Mesenchymal stem cell (in vitro differentiated cells and primary cell): ENCODE data around the gene KLHL15.

Experiments used
- DNase-seq: peaks from one replicate; pipeline ENCODE4 v3.0.0-alpha.2; 2013
- H2AFZ ChIP-seq: one replicate; pipeline ENCODE4 v1.6.1; 2013; ENCODE audit warnings: low read depth, mild to moderate bottlenecking, control low read depth, inconsistent platforms, low read length, moderate library complexity
- H2AK5ac ChIP-seq: 2 replicates; pipeline ENCODE4 v1.6.1; 2013; ENCODE audit warnings: low read length, moderate library complexity, mild to moderate bottlenecking, inconsistent platforms; ENCODE audit not compliant: severe bottlenecking
- H2BK120ac ChIP-seq: one replicate; pipeline ENCODE4 v1.6.1; 2013; ENCODE audit warnings: low read depth, mild to moderate bottlenecking, inconsistent platforms, low read length, moderate library complexity
- H2BK12ac ChIP-seq, 2 experiments: one replicate each; pipeline ENCODE4 v1.6.1; 2013; ENCODE audit warnings: inconsistent platforms in 2 of 2, low read length in 2 of 2, mild to moderate bottlenecking in 2 of 2, moderate library complexity in 2 of 2, control low read depth in 1 of 2
- H2BK15ac ChIP-seq: one replicate; pipeline ENCODE4 v1.6.1; 2013; ENCODE audit warnings: mild to moderate bottlenecking, low read depth, inconsistent platforms; ENCODE audit not compliant: poor library complexity, severe bottlenecking
- H2BK5ac ChIP-seq: 2 replicates; pipeline ENCODE4 v1.6.1; 2013; ENCODE audit warnings: low read depth, mild to moderate bottlenecking, low read length, control low read depth, inconsistent platforms; ENCODE audit not compliant: poor library complexity, severe bottlenecking
- H3K14ac ChIP-seq, 2 experiments: one replicate each; pipeline ENCODE4 v1.6.1; 2013; ENCODE audit warnings: inconsistent platforms in 2 of 2, low read length in 2 of 2, control low read depth in 1 of 2, mild to moderate bottlenecking in 1 of 2, moderate library complexity in 1 of 2
- H3K18ac ChIP-seq, 2 experiments: one replicate each; pipeline ENCODE4 v1.6.1; 2013; ENCODE audit warnings: inconsistent platforms in 2 of 2, low read length in 2 of 2, control low read depth in 1 of 2, low read depth in 1 of 2, mild to moderate bottlenecking in 1 of 2
- H3K23ac ChIP-seq, 2 experiments: one replicate each; pipeline ENCODE4 v1.6.1; 2013; ENCODE audit warnings: inconsistent platforms in 2 of 2, low read length in 2 of 2, mild to moderate bottlenecking in 2 of 2, moderate library complexity in 2 of 2, control low read depth in 1 of 2
- H3K27ac ChIP-seq: 2 replicates; pipeline ENCODE4 v1.5.1; 2013; ENCODE audit warnings: mild to moderate bottlenecking, moderate library complexity, low read length, control low read depth, inconsistent platforms; ENCODE audit not compliant: poor library complexity, severe bottlenecking
- H3K27me3 ChIP-seq, 2 experiments: 2 replicates each; pipeline versions ENCODE4 v1.6.1 to v1.7.0; 2013; ENCODE audit warnings: low read length in 2 of 2, mild to moderate bottlenecking in 2 of 2, moderate library complexity in 2 of 2, control low read depth in 1 of 2, inconsistent platforms in 1 of 2; ENCODE audit not compliant: control insufficient read depth in 1 of 2, insufficient read depth in 1 of 2
- H3K36me3 ChIP-seq, 2 experiments: 2 replicates each; pipeline versions ENCODE4 v1.6.1 to v1.7.0; 2013; ENCODE audit warnings: low read length in 2 of 2, control low read depth in 1 of 2, inconsistent platforms in 1 of 2, low read depth in 1 of 2, mild to moderate bottlenecking in 1 of 2; ENCODE audit not compliant: insufficient read depth in 2 of 2, control insufficient read depth in 1 of 2
- H3K4ac ChIP-seq, 2 experiments: one replicate each; pipeline ENCODE4 v1.6.1; 2013; ENCODE audit warnings: inconsistent platforms in 2 of 2, low read length in 2 of 2, mild to moderate bottlenecking in 2 of 2, moderate library complexity in 2 of 2, control low read depth in 1 of 2, low read depth in 1 of 2
- H3K4me1 ChIP-seq: 2 replicates; pipeline ENCODE4 v1.6.1; 2013; ENCODE audit warnings: low read depth, low read length, control low read depth; ENCODE audit not compliant: control insufficient read depth, insufficient read depth
- H3K4me2 ChIP-seq: 2 replicates; pipeline ENCODE4 v1.6.1; 2013; ENCODE audit warnings: low read length, mild to moderate bottlenecking, inconsistent platforms; ENCODE audit not compliant: poor library complexity, severe bottlenecking
- H3K4me3 ChIP-seq, 2 experiments: 2 replicates each; pipeline versions ENCODE4 v1.5.1 to v1.7.0; 2013; ENCODE audit warnings: low read length in 2 of 2, mild to moderate bottlenecking in 2 of 2, control low read depth in 1 of 2, low read depth in 1 of 2; ENCODE audit not compliant: insufficient read depth in 1 of 2
- H3K79me1 ChIP-seq: replicated peaks from 2 replicates; pipeline ENCODE4 v1.6.1; 2013; ENCODE audit warnings: mild to moderate bottlenecking, control low read depth, low read length, inconsistent platforms; ENCODE audit not compliant: poor library complexity, severe bottlenecking
- H3K9ac ChIP-seq: 2 replicates; pipeline ENCODE4 v1.7.0; 2013; ENCODE audit warnings: mild to moderate bottlenecking, low read length, moderate library complexity
- H3K9me3 ChIP-seq: 2 replicates; pipeline ENCODE4 v1.7.0; 2013; ENCODE audit warnings: mild to moderate bottlenecking, low read length; ENCODE audit not compliant: control insufficient read depth
- H4K8ac ChIP-seq: one replicate; pipeline ENCODE4 v1.6.1; 2013; ENCODE audit warnings: inconsistent platforms, mild to moderate bottlenecking, low read length, moderate library complexity
- H4K91ac ChIP-seq: one replicate; pipeline ENCODE4 v1.6.1; 2013; ENCODE audit warnings: mild to moderate bottlenecking, low read length, inconsistent platforms
- WGBS: methylation state at CpG from one replicate; pipeline ENCODE4 v1.1.7; 2013; ENCODE audit warnings: mixed read lengths; 5-methylcytosine and 5-hydroxymethylcytosine counted together

KLHL15 gene

GRCh38 chrX:24018809-24019208, 8.2 kb downstream of the KLHL15 start:
- no peak overlapping the region for H3K14ac ChIP-seq
- H3K36me3 ChIP-seq = no peaks in the 10 kb centered on the region
- no peak for DNase-seq
- no peak overlapping the region for H3K4ac ChIP-seq
- H2BK15ac ChIP-seq = no peak overlapping the region
- no peak overlapping the region for H4K8ac ChIP-seq
- peaks cover 0 to 6% of the 10 kb centered on the region in 2 experiments for H3K27me3 ChIP-seq
- no peaks in the 10 kb centered on the region for H3K79me1 ChIP-seq
- no peak overlapping the region for H2AFZ ChIP-seq
- no peak overlapping the region for H2AK5ac ChIP-seq
- H3K23ac ChIP-seq = no peak overlapping the region
- peaks cover 4% of the 10 kb centered on the region for H3K4me1 ChIP-seq
- no peak overlapping the region for H3K4me2 ChIP-seq
- no peak overlapping the region for H2BK120ac ChIP-seq
- H3K9me3 ChIP-seq = no peaks in the 10 kb centered on the region
- no peak overlapping the region for H2BK5ac ChIP-seq
- no peak overlapping the region for H2BK12ac ChIP-seq
- no peak overlapping the region for H4K91ac ChIP-seq
- H3K4me3 ChIP-seq = no peak overlapping the region
- H3K9ac ChIP-seq = no peak overlapping the region
- WGBS = 75% methylated on average over 2 of the region's 4 CpGs
- no peak overlapping the region for H3K27ac ChIP-seq
- no peak overlapping the region for H3K18ac ChIP-seq

GRCh38 chrX:24017674-24018073, 9.3 kb downstream of the KLHL15 start:
- H3K4me3 ChIP-seq = no peak overlapping the region
- H3K23ac ChIP-seq = no peak overlapping the region
- H2BK5ac ChIP-seq = no peak overlapping the region
- DNase-seq = no peak
- WGBS = 97% methylated on average over 5 of the region's 9 CpGs
- no peaks in the 10 kb centered on the region for H3K79me1 ChIP-seq
- H4K91ac ChIP-seq = no peak overlapping the region
- H4K8ac ChIP-seq = no peak overlapping the region
- H3K36me3 ChIP-seq = no peaks in the 10 kb centered on the region
- H3K14ac ChIP-seq = no peak overlapping the region
- H3K18ac ChIP-seq = no peak overlapping the region
- peaks cover 4% of the 10 kb centered on the region for H3K4me1 ChIP-seq
- H3K4ac ChIP-seq = no peak overlapping the region
- no peak overlapping the region for H2BK15ac ChIP-seq
- no peak overlapping the region for H2AK5ac ChIP-seq
- peaks cover 0 to 7% of the 10 kb centered on the region in 2 experiments for H3K27me3 ChIP-seq
- H3K4me2 ChIP-seq = no peak overlapping the region
- H2BK12ac ChIP-seq = no peak overlapping the region
- H3K9me3 ChIP-seq = no peaks in the 10 kb centered on the region
- H2AFZ ChIP-seq = no peak overlapping the region
- no peak overlapping the region for H3K27ac ChIP-seq
- H2BK120ac ChIP-seq = no peak overlapping the region
- H3K9ac ChIP-seq = no peak overlapping the region

- peak; percentile 12 for DNase-seq
- no peak overlapping the region for H3K14ac ChIP-seq
- no peak overlapping the region for H2BK120ac ChIP-seq
- no peak overlapping the region for H3K18ac ChIP-seq
- no peak overlapping the region for H2AFZ ChIP-seq
- no peak overlapping the region for H3K23ac ChIP-seq
- H3K4me1 ChIP-seq = peaks cover 4% of the 10 kb centered on the region
- no peak overlapping the region for H3K9ac ChIP-seq
- 73% methylated on average over 4 of the region's 5 CpGs for WGBS
- no peak overlapping the region for H3K4me2 ChIP-seq
- no peak overlapping the region for H2AK5ac ChIP-seq
- H2BK12ac ChIP-seq = no peak overlapping the region
- peaks cover 2% of the 10 kb centered on the region for H3K79me1 ChIP-seq
- no peaks in the 10 kb centered on the region for H3K9me3 ChIP-seq
- no peak overlapping the region for H3K27ac ChIP-seq
- no peaks in the 10 kb centered on the region for H3K36me3 ChIP-seq
- H3K27me3 ChIP-seq = peaks cover 0 to 14% of the 10 kb centered on the region in 2 experiments
- no peak overlapping the region for H4K8ac ChIP-seq
- H2BK5ac ChIP-seq = no peak overlapping the region
- H3K4me3 ChIP-seq = no peak overlapping the region
- no peak overlapping the region for H3K4ac ChIP-seq
- H4K91ac ChIP-seq = no peak overlapping the region
- no peak overlapping the region for H2BK15ac ChIP-seq
Measured at GRCh38 chrX:24014388-24015018, 12.5 kb downstream of the KLHL15 start.

- Histone ChIP-seq H2BK5ac (no peak overlapping the region), H2AK5ac (no peak overlapping the region), H3K14ac (no peak overlapping the region), H2BK120ac (no peak overlapping the region), H3K9me3 (no peaks in the 10 kb centered on the region), H4K91ac (no peak overlapping the region), H2BK12ac (no peak overlapping the region), H3K9ac (no peak overlapping the region), H3K79me1 (peaks cover 2% of the 10 kb centered on the region), H3K23ac (no peak overlapping the region), H4K8ac (no peak overlapping the region), H2AFZ (no peak overlapping the region), H3K4ac (no peak overlapping the region), H2BK15ac (no peak overlapping the region), H3K4me2 (no peak overlapping the region), H3K4me1 (peaks cover 4% of the 10 kb centered on the region), H3K4me3 (no peak overlapping the region), H3K18ac (no peak overlapping the region), H3K27ac (no peak overlapping the region), H3K36me3 (no peaks in the 10 kb centered on the region), H3K27me3 (peaks cover 0 to 14% of the 10 kb centered on the region in 2 experiments)
- WGBS = 100% methylated on average over 1 of the region's 1 CpG
- DNase-seq = no peak
Measured at GRCh38 chrX:24012266-24012665, 14.7 kb downstream of the KLHL15 start.
